HEK293 (cell line): ENCODE results near the gene WNT7B.

Experiments used
- HOXA7 ChIP-seq: sonication (generic); formaldehyde crosslinking; IDR thresholded peaks from 2 replicates; pipeline ENCODE4 v1.8.1; 2022; ENCODE audit warnings: missing genetic modification reagents, borderline replicate concordance
- TCF7L2 ChIP-seq: IDR thresholded peaks from 2 replicates; pipeline ENCODE4 v1.6.1; 2011; ENCODE audit warnings: low read depth, mild to moderate bottlenecking, inconsistent platforms, low read length, moderate library complexity, borderline replicate concordance
- ZNF138 ChIP-seq: fragments of 450-650 bp; formaldehyde crosslinking; IDR thresholded peaks from 2 replicates; pipeline ENCODE4 v1.5.1; 2016; ENCODE audit warnings: missing biosample characterization, missing genetic modification characterization, borderline replicate concordance
- ZNF37A ChIP-seq: fragments of 450-650 bp; IDR thresholded peaks from 2 replicates; pipeline ENCODE4 v1.5.1; 2018; ENCODE audit warnings: missing biosample characterization, missing genetic modification characterization
- ZNF776 ChIP-seq: fragments of 450-650 bp; formaldehyde crosslinking; IDR thresholded peaks from 2 replicates; pipeline ENCODE4 v1.5.0; 2017; ENCODE audit warnings: missing biosample characterization, missing genetic modification characterization, borderline replicate concordance
- TF ChIP-seq, protein P1 (sequence below): fragments of 450-650 bp; formaldehyde crosslinking; IDR thresholded peaks from 2 replicates; pipeline ENCODE4 v1.5.0; 2017; ENCODE audit warnings: missing biosample characterization, missing genetic modification characterization, borderline replicate concordance
- TF ChIP-seq, protein P2 (sequence below): fragments of 450-650 bp; formaldehyde crosslinking; IDR thresholded peaks from 2 replicates; pipeline ENCODE4 v1.5.1; 2016; ENCODE audit warnings: missing biosample characterization, missing genetic modification characterization
- TF ChIP-seq, protein P3 (sequence below): fragments of 450-650 bp; formaldehyde crosslinking; IDR thresholded peaks from 2 replicates; pipeline ENCODE4 v1.5.1; 2016; ENCODE audit warnings: missing biosample characterization, missing genetic modification characterization
- TF ChIP-seq, protein P4 (sequence below): fragments of 450-650 bp; formaldehyde crosslinking; IDR thresholded peaks from 2 replicates; pipeline ENCODE4 v1.5.1; 2016; ENCODE audit warnings: missing biosample characterization, missing genetic modification characterization
- TF ChIP-seq, protein P5 (sequence below): fragments of 450-650 bp; formaldehyde crosslinking; IDR thresholded peaks from 2 replicates; pipeline ENCODE4 v1.5.1; 2016; ENCODE audit warnings: missing biosample characterization, missing genetic modification characterization

DNA sequence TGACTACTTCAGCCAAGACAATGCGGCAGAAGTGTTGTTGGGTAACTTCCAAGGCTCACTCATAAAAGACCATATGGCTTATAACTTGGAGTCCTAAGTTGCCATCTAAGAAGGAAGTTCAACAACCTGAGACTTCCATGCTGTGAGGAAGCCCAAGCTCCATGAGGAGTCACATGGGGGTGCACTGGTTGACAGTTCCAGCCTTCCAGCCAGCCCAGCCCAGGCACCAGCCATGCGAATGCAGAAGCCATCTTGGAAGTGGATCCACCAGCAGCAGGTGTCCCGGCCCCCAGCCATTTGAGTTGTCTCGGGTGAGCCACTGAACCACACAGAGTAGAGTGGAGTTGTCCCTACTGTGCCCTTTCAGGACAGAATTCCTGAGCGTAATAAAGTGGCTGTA, 32.8 kb upstream of the WNT7B start:
- TF ChIP-seq, protein P1, sequence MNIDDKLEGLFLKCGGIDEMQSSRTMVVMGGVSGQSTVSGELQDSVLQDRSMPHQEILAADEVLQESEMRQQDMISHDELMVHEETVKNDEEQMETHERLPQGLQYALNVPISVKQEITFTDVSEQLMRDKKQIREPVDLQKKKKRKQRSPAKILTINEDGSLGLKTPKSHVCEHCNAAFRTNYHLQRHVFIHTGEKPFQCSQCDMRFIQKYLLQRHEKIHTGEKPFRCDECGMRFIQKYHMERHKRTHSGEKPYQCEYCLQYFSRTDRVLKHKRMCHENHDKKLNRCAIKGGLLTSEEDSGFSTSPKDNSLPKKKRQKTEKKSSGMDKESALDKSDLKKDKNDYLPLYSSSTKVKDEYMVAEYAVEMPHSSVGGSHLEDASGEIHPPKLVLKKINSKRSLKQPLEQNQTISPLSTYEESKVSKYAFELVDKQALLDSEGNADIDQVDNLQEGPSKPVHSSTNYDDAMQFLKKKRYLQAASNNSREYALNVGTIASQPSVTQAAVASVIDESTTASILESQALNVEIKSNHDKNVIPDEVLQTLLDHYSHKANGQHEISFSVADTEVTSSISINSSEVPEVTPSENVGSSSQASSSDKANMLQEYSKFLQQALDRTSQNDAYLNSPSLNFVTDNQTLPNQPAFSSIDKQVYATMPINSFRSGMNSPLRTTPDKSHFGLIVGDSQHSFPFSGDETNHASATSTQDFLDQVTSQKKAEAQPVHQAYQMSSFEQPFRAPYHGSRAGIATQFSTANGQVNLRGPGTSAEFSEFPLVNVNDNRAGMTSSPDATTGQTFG = no peak
- TF ChIP-seq, protein P2, sequence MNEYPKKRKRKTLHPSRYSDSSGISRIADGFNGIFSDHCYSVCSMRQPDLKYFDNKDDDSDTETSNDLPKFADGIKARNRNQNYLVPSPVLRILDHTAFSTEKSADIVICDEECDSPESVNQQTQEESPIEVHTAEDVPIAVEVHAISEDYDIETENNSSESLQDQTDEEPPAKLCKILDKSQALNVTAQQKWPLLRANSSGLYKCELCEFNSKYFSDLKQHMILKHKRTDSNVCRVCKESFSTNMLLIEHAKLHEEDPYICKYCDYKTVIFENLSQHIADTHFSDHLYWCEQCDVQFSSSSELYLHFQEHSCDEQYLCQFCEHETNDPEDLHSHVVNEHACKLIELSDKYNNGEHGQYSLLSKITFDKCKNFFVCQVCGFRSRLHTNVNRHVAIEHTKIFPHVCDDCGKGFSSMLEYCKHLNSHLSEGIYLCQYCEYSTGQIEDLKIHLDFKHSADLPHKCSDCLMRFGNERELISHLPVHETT = no peak
- TF ChIP-seq, protein P3, sequence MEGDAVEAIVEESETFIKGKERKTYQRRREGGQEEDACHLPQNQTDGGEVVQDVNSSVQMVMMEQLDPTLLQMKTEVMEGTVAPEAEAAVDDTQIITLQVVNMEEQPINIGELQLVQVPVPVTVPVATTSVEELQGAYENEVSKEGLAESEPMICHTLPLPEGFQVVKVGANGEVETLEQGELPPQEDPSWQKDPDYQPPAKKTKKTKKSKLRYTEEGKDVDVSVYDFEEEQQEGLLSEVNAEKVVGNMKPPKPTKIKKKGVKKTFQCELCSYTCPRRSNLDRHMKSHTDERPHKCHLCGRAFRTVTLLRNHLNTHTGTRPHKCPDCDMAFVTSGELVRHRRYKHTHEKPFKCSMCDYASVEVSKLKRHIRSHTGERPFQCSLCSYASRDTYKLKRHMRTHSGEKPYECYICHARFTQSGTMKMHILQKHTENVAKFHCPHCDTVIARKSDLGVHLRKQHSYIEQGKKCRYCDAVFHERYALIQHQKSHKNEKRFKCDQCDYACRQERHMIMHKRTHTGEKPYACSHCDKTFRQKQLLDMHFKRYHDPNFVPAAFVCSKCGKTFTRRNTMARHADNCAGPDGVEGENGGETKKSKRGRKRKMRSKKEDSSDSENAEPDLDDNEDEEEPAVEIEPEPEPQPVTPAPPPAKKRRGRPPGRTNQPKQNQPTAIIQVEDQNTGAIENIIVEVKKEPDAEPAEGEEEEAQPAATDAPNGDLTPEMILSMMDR = no peak
- TF ChIP-seq TCF7L2 = no peak
- TF ChIP-seq, protein P4, sequence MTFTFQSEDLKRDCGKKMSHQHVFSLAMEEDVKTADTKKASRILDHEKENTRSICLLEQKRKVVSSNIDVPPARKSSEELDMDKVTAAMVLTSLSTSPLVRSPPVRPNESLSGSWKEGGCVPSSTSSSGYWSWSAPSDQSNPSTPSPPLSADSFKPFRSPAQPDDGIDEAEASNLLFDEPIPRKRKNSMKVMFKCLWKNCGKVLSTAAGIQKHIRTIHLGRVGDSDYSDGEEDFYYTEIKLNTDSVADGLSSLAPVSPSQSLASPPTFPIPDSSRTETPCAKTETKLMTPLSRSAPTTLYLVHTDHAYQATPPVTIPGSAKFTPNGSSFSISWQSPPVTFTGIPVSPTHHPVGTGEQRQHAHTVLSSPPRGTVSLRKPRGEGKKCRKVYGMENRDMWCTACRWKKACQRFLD = no peak
- TF ChIP-seq, protein P5, sequence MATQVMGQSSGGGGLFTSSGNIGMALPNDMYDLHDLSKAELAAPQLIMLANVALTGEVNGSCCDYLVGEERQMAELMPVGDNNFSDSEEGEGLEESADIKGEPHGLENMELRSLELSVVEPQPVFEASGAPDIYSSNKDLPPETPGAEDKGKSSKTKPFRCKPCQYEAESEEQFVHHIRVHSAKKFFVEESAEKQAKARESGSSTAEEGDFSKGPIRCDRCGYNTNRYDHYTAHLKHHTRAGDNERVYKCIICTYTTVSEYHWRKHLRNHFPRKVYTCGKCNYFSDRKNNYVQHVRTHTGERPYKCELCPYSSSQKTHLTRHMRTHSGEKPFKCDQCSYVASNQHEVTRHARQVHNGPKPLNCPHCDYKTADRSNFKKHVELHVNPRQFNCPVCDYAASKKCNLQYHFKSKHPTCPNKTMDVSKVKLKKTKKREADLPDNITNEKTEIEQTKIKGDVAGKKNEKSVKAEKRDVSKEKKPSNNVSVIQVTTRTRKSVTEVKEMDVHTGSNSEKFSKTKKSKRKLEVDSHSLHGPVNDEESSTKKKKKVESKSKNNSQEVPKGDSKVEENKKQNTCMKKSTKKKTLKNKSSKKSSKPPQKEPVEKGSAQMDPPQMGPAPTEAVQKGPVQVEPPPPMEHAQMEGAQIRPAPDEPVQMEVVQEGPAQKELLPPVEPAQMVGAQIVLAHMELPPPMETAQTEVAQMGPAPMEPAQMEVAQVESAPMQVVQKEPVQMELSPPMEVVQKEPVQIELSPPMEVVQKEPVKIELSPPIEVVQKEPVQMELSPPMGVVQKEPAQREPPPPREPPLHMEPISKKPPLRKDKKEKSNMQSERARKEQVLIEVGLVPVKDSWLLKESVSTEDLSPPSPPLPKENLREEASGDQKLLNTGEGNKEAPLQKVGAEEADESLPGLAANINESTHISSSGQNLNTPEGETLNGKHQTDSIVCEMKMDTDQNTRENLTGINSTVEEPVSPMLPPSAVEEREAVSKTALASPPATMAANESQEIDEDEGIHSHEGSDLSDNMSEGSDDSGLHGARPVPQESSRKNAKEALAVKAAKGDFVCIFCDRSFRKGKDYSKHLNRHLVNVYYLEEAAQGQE (tag by site-specific recombination) = no peak
- TF ChIP-seq ZNF37A (tag by site-specific recombination) = no peak
- TF ChIP-seq ZNF776 (tag by site-specific recombination) = no peak
- TF ChIP-seq ZNF138 (tag by site-specific recombination) = no peak
- TF ChIP-seq HOXA7 = no peak
